Endothelial cell of umbilical vein (primary cell): Measurements from ENCODE around the gene LRRC43. TPM values are rescaled to one million over a fixed set of nuclear protein-coding genes. Genes with fewer than 3 reads are reported as not detected.

Source experiments
- BruUV-seq: library from RNA; stranded (reverse); fragments of 400-500 nt; replicated peaks from 2 replicates; lab custom pipeline; 2021; lab: Mats Ljungman, UMichigan
- CTCF ChIA-PET: fragments of 300-600, 350-600 bp; sonication (Branson Sonifier 250); formaldehyde crosslinking; loops from one replicate; lab custom pipeline; 2021; ENCODE audit warnings: antibody characterized with exemption, inconsistent platforms; lab: Charles Lee
- POLR2A ChIA-PET: fragments of 300-600, 350-600 bp; sonication (Branson Sonifier 250); formaldehyde crosslinking; loops from one replicate; lab custom pipeline; 2021; ENCODE audit warnings: antibody characterized with exemption, inconsistent platforms; lab: Charles Lee
- DNase-seq: peaks from one replicate; pipeline ENCODE4 v3.0.0-alpha.2; 2011; ENCODE audit warnings: low read depth, low spot score
- FAIRE-seq: peaks from 2 replicates; lab custom pipeline; 2011; peaks lifted over from hg19 to GRCh38; lab: Jason Lieb, UNC
- H2AFZ ChIP-seq: 2 replicates; pipeline ENCODE4 v1.6.0; 2012; ENCODE audit warnings: low read depth, low read length, control low read depth, inconsistent platforms
- H3K27ac ChIP-seq: 2 replicates; pipeline ENCODE4 v1.5.1; 2011; ENCODE audit warnings: low read depth, mild to moderate bottlenecking, control low read depth, low read length, moderate library complexity; ENCODE audit not compliant: insufficient read depth
- H3K27me3 ChIP-seq, 2 experiments: 2 replicates each; pipeline versions ENCODE4 v1.6.0 to v1.6.1; 2011; ENCODE audit warnings: low read length in 2 of 2, mixed read lengths in 1 of 2; ENCODE audit not compliant: control insufficient read depth in 2 of 2, insufficient read depth in 2 of 2
- H3K36me3 ChIP-seq, 2 experiments: 2 replicates in 1 of 2; 3 replicates in 1 of 2; pipeline ENCODE4 v1.5.1; 2011; ENCODE audit warnings: low read length in 2 of 2, mild to moderate bottlenecking in 1 of 2, moderate library complexity in 1 of 2; ENCODE audit not compliant: control insufficient read depth in 2 of 2, insufficient read depth in 2 of 2; ENCODE audit errors: extremely low read depth in 1 of 2
- H3K4me1 ChIP-seq: 3 replicates; pipeline ENCODE4 v1.5.1; 2011; ENCODE audit warnings: mild to moderate bottlenecking, low read length; ENCODE audit not compliant: control insufficient read depth, insufficient read depth; ENCODE audit errors: extremely low read depth
- H3K4me2 ChIP-seq: 2 replicates; pipeline ENCODE4 v1.6.1; 2011; ENCODE audit warnings: low read length, control low read depth, mixed read lengths; ENCODE audit not compliant: insufficient read depth
- H3K4me3 ChIP-seq, 3 experiments: fragments of 200-600 bp in 1 of 3; sonication (generic), shearing (Covaris generic) in 1 of 3; replicated peaks in 1 of 3; 2 replicates each; pipeline ENCODE4 v1.5.1; 2011 to 2016; ENCODE audit warnings: control low read depth in 3 of 3, low read length in 3 of 3, mild to moderate bottlenecking in 2 of 3, inconsistent platforms in 1 of 3, low read depth in 1 of 3, moderate library complexity in 1 of 3; ENCODE audit not compliant: insufficient read depth in 1 of 3
- H3K79me2 ChIP-seq: 2 replicates; pipeline ENCODE4 v1.6.0; 2012; ENCODE audit warnings: low read length, inconsistent platforms; ENCODE audit not compliant: control insufficient read depth, insufficient read depth
- H3K9ac ChIP-seq: replicated peaks from 2 replicates; pipeline ENCODE3; 2011; ENCODE audit warnings: low read length, control low read depth; ENCODE audit not compliant: insufficient read depth; ENCODE audit errors: extremely low read depth
- H3K9me1 ChIP-seq: replicated peaks from 3 replicates; pipeline ENCODE4 v1.6.0; 2011; ENCODE audit warnings: mild to moderate bottlenecking, low read length; ENCODE audit not compliant: control insufficient read depth, insufficient read depth; ENCODE audit errors: extremely low read depth
- H3K9me3 ChIP-seq: replicated peaks from 2 replicates; pipeline ENCODE4 v1.5.1; 2012; ENCODE audit warnings: low read length, inconsistent platforms; ENCODE audit not compliant: control insufficient read depth, insufficient read depth
- H4K20me1 ChIP-seq: replicated peaks from 2 replicates; pipeline ENCODE3; 2011; ENCODE audit warnings: mild to moderate bottlenecking, low read length; ENCODE audit not compliant: control insufficient read depth, insufficient read depth; ENCODE audit errors: extremely low read depth
- EZH2 ChIP-seq: IDR thresholded peaks from 2 replicates; pipeline ENCODE4 v1.6.1; 2012; ENCODE audit warnings: borderline replicate concordance, low read depth, mild to moderate bottlenecking, moderate library complexity, low read length, inconsistent platforms; ENCODE audit not compliant: severe bottlenecking
- FOS ChIP-seq: IDR thresholded peaks from 2 replicates; pipeline ENCODE4 v1.6.1; 2011; ENCODE audit warnings: mild to moderate bottlenecking, low read length, moderate library complexity, borderline replicate concordance; ENCODE audit not compliant: insufficient read depth
- GATA2 ChIP-seq: IDR thresholded peaks from 2 replicates; pipeline ENCODE4 v1.7.0; 2011; ENCODE audit warnings: low read depth, mild to moderate bottlenecking, moderate library complexity, mixed read lengths, low read length; ENCODE audit not compliant: insufficient read length, insufficient read depth
- MYC ChIP-seq: IDR thresholded peaks from one replicate; pipeline ENCODE4 v1.6.1; 2011; ENCODE audit warnings: mild to moderate bottlenecking, low read depth, low read length
- POLR2AphosphoS5 ChIP-seq: IDR thresholded peaks from 2 replicates; pipeline ENCODE4 v1.6.1; 2012; ENCODE audit warnings: low read depth, mild to moderate bottlenecking, control low read depth, low read length, moderate library complexity; ENCODE audit not compliant: insufficient read depth
- dilution Hi-C: fragments of 300-500 bp; cut with MboI; formaldehyde crosslinking; loops from one replicate; pipeline ENCODE4 v1.15.0; 2019; ENCODE audit warnings: low sequenced_read_pairs; ENCODE audit not compliant: extremely low pct_ligation_motif_present
- intact Hi-C: fragments of 100-400 bp; cut with micrococcal nuclease; formaldehyde crosslinking; loops from one replicate; pipeline ENCODE4 v1.10.0; 2022
- polyA plus RNA-seq, 4 experiments: library from polyadenylated mRNA; depleted of rRNA in 3 of 4; stranded (reverse) in 3 of 4; unstranded in 1 of 4; fragments of >200 nt; gene quantifications; 2 replicates each; pipeline versions ENCODE4 v1.2.1 to v1.2.3, GENCODE V29; 2011 to 2012; ENCODE audit warnings: missing spikeins in 1 of 4
- total RNA-seq: library from RNA; stranded (reverse); gene quantifications from 2 replicates; pipeline ENCODE4 v1.2.3, GENCODE V29; 2021
- TF ChIP-seq, protein P1 (sequence below), 2 donors: IDR thresholded peaks; 1 replicate in 1 of 2; 2 replicates in 1 of 2; pipeline ENCODE4 v1.5.1; 2011; ENCODE audit warnings: low read length in 2 of 2, mild to moderate bottlenecking in 2 of 2, moderate library complexity in 2 of 2, control low read depth in 1 of 2, inconsistent platforms in 1 of 2, low read depth in 1 of 2; ENCODE audit not compliant: insufficient read depth in 1 of 2; ENCODE audit errors: extremely low read depth in 1 of 2
- TF ChIP-seq, protein P2 (sequence below): IDR thresholded peaks from 2 replicates; pipeline ENCODE4 v1.6.1; 2011; ENCODE audit not compliant: insufficient read depth, insufficient read length

Gene LRRC43
- total and polyA plus RNA-seq, 2 donors (not counting 3 experiments of a cell fraction or from before 2014, with no cell fraction given): 3.1 to 3.4 TPM

DNA sequence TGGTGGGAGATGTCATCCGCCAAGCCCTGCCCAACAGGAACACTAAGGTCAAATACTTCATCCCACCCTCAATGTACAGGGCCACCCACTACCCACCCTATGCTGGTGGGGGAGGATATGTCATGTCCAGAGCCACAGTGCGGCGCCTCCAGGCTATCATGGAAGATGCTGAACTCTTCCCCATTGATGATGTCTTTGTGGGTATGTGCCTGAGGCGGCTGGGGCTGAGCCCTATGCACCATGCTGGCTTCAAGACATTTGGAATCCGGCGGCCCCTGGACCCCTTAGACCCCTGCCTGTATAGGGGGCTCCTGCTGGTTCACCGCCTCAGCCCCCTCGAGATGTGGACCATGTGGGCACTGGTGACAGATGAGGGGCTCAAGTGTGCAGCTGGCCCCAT, 24.1 kb downstream of the LRRC43 start:
- ChIA-PET POLR2A (no interaction called here), CTCF (no interaction called here)
- H4K20me1 ChIP-seq: no peaks in the 10 kb centered on the region
- no TSS peak for BruUV-seq
- no peak overlapping the region for H3K4me3 ChIP-seq
- peaks cover 13 to 14% of the 10 kb centered on the region in 2 experiments for H3K36me3 ChIP-seq
- intact Hi-C loops: no loop called here
- no peak overlapping the region for H2AFZ ChIP-seq
- no peak overlapping the region for H3K27ac ChIP-seq
- FAIRE-seq (no peak), DNase-seq (no peak)
- peaks cover 8% of the 10 kb centered on the region for H3K4me1 ChIP-seq
- no peak overlapping the region for H3K9ac ChIP-seq
- peaks cover 9 to 18% of the 10 kb centered on the region in 2 experiments for H3K27me3 ChIP-seq
- no peaks in the 10 kb centered on the region for H3K9me3 ChIP-seq
- no peak for TF ChIP-seq POLR2AphosphoS5
- TF ChIP-seq, protein P1, sequence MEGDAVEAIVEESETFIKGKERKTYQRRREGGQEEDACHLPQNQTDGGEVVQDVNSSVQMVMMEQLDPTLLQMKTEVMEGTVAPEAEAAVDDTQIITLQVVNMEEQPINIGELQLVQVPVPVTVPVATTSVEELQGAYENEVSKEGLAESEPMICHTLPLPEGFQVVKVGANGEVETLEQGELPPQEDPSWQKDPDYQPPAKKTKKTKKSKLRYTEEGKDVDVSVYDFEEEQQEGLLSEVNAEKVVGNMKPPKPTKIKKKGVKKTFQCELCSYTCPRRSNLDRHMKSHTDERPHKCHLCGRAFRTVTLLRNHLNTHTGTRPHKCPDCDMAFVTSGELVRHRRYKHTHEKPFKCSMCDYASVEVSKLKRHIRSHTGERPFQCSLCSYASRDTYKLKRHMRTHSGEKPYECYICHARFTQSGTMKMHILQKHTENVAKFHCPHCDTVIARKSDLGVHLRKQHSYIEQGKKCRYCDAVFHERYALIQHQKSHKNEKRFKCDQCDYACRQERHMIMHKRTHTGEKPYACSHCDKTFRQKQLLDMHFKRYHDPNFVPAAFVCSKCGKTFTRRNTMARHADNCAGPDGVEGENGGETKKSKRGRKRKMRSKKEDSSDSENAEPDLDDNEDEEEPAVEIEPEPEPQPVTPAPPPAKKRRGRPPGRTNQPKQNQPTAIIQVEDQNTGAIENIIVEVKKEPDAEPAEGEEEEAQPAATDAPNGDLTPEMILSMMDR (IDR thresholded peaks at IDR 0.05; ENCODE audit: extremely low read depth in 1 of 2, insufficient read depth in 1 of 2, low read depth in 1 of 2, low read length in 2 of 2): no peak
- TF ChIP-seq EZH2: no peak
- no peak for TF ChIP-seq GATA2
- TF ChIP-seq, protein P2, sequence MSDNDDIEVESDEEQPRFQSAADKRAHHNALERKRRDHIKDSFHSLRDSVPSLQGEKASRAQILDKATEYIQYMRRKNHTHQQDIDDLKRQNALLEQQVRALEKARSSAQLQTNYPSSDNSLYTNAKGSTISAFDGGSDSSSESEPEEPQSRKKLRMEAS: no peak
- no peak for TF ChIP-seq FOS
- no peak for TF ChIP-seq MYC
- no peak overlapping the region for H3K4me2 ChIP-seq
- no peaks in the 10 kb centered on the region for H3K79me2 ChIP-seq
- H3K9me1 ChIP-seq: no peaks in the 10 kb centered on the region
- dilution Hi-C loops: no loop called here
